ENCODE data around the gene SHC3.

Gene SHC3

DNA sequence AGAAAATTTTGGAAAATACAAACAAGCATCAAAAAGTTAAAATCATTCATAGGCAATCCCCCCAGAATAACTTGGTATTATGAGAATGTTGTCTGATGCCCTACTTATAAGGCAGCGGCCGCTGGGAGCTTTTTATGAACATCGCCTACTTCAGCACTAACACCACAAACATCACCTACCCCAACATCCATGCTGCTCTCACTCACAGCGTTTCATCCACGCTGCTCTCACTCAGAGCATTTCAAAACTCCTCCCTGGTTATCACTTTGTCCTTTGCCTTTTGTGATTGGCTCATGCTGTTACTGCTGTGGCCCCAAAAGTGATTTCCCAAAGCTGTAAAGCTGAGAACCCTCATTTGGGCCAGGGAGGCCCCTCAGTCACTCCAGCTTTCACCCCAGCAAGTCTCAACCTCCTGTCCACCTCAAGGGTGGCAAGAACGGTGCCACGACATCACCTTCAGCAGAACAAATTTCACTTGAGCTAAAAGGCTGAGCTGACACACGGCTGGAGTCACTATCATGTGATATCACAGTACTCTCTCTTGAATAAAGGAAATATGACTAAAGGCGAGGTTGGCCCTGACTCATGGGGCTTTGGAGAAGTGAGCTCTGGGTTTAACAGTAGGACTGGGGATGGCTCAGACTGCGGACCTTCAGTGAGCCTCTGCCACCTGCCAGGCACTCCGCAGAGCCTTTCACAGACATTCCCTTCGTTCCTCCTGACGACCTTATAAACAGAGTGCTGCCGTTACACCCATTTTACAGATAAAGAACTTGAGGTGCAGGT lies 25.2 kb downstream of the SHC3 start:
- no peak for DNase-seq

DNA sequence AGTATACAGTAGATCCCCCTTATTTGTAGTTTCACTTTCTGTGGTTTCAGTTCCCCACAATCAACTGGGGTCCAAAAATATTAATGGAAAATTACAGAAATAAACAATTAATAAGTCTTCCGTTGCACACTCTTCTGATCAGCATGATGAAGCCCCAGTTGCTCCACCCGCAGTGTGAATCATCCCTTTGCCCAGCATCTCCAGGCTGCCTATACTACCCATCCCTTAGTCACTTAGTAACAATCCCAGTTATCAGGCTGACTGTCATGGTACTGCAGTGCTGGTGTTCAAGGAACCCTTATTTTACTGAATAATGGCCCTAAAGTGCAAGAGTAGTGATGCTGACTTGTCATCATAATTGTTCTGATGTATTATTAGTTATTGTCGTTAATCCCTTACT lies 28.9 kb downstream of the SHC3 start:
- no peak for DNase-seq

DNA sequence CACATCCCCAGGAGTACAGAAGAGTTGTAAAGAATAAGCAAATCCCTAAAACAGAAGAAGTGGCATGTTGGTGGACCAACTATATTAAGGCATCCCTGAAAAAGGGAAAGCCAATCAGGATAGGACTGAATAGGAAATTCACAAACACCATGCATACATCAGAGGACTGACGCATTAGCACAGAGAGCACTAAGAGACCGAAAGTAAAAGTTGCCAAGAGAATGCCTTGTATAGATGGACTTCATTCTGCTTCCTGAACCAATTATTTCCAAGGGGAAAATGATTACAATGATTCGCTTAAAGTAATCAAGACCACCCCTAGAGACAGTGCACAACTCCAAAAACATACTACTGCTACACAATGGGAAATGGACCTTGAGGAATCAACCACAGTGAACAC lies 33.5 kb downstream of the SHC3 start:
- no peak for DNase-seq

DNA sequence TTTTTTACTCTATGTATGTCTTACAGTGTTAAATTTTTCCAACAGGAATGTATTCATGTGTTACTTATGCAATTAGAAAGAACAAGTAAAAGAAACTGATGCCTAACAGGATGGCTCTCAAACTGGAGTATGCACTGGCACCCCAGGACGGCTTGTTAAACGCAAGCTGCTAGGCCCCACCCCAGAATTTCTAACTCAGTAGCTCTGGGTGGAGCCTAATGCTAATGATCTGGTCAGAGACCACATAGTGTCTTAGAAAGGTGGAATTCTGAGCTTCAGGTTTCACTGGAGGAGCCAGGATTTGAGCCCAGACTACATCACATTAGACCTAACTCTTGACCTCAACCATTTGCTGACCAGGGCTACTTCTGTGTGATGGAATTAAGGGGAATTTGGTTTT lies 34.4 kb downstream of the SHC3 start:
- no peak for DNase-seq

DNA sequence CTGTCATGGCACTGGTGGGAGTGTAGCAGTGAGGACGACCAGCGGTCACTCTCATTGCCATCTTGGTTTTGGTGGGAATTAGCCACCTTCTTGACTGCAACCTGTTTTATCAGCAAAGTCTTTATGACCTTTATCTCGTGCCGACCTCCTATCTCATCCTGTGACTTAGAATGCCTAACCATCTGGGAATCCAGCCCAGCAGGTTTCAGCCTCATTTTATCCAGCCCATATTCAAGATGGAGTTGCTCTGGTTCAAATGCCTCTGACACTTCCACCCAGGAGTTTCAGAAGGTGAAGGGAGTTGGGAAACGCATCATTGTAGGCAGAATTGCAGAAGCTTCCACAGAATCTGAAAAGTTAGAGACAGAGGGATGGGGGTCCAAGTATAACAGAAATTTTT lies 35.4 kb downstream of the SHC3 start:
- no peak for DNase-seq

DNA sequence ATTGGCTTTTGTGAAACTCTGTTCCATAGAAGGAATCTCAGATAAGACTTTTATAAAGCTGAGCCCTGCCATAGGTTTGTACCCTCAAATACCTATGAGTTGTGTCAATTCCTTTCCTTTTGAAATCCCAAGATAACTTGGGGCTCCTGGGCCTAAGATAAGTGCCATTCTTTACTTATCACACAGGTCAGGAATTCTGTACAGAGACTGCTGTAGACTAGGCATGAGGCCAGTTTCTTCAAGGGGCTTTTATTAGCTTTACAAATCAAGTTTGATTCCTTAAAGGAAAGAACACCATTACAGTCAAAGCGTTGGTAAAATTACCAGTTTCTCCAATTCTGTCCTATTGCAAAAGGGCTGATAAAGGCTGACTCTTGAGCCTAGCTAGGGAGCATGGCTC lies 39.2 kb downstream of the SHC3 start:
- no peak for DNase-seq

DNA sequence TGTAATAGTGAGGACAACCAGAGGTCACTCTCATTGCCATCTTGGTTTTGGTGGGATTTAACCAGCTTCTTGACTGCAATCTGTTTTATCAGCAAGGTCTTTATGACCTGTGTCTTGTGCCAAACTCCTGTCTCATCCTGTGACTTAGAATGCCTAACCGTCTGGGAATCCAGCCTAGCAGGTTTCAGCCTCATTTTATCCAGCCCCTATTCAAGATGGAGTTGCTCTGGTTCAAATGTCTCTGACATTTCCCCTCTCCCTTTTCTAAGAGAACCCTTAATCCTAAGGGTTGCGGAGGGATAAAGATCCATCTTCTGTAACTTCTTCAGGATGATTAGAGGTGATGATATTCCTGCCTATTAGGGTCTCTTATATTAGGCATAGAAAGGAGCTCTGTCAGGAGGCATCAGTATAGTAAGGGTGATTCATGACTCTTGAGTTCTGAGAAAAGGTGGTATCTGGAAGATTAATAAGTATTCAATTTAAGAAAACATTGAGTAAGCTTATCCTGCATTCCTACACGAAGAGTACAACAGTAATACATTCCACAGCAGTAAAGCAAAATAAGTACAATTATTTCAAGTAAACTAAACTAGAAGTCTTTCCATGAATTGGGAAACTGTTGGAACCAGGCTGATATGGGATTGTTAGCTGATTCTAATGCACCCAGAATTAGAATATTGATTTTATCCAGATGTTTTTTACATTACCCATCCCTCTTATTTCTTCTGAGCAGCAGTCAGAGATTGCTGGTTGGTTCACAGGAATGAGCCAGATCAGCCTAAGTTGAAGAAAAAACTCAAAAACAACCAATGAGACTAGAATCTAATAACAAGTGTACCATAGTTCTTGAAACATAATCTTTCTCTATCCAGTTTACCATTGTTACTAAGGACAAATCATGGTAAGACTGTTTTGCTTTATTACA lies 39.9 kb downstream of the SHC3 start:
- DNase-seq: no peak

DNA sequence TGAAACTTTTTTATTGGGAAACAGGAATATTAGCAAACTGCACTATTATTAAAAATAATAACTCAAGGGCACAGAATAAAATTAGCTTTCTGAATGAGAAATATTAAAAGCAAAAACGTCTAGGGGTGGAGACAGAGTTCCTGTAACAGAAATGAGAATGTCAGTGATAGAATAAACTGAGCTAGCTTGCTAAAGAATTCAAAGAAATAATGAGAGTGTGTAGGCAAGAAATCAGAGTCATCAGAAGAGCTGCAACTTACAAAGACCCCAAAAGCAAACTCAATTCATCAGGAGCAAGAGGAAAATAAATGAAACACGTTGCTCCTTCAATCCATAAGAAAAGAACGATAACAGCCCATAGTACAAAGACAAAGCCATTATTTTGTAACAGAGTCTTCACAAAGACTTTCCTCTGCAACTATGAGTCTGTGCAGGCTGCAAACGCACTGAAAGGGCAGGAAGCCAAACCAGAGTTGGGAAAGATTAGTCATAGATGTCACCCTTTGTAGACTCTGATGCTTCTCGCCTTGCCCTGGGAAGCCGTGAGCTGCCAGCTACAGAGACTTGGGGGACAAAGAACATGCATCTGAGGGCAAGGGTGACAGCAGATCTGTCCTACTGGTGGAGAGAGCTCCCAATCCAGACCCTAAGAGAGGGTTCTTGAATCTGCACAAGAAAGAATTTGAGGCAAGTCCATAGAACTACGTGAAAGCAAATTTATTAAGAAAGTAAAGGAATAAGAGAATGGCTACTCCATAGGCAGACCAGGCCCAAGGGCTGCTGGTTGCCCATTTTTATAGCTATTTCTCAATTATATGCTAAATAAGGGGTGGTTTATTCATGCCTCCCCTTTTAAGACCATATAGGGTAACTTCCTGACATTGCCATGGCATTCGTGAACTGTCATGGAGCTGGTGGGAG lies 40.8 kb downstream of the SHC3 start:
- DNase-seq: no peak

DNA sequence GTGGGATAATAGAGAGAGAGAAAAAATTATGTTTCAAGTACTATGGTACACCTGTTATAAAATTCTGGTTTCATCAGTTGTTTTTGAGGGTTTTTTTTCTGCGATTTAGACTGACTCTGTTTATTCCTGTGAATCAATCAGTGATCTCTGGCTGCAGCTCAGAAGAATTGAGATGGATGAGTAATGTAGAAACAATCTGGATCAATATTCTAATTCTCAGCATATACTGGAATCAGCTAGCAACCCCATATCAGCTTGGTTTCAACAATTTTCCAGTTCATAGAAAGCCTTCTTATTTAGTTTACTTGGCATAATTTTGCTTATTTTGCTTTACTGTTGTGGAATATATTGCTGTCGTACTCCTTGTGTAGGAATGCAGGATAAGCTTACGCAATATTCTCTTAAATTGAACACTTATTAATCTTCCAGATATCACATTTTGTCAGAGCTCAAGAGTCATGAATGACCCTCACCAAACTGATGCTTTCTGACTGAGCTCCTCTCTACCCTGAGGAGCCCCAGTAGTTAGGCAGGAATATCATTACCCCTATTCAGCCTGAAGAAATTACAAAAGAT lies 42.9 kb downstream of the SHC3 start:
- DNase-seq: no peak

DNA sequence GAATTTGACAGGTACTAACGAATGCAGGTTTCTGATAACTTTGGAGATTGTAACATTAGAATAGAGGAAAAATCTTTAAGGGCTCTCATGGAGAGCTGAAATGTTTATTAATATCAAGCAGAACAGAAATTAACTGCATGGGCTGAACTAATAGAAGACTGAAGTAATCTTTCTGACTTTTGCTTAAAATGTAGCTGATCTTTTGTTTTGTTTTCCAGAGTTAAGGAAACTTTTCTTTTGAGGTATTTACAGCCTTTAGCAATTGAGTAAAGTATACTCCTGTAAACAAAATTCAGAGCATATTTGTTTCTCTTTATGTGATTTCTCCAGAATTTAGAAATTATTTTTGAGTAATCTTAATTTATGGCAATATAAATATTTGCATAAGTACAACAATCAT lies 43.9 kb downstream of the SHC3 start:
- DNase-seq: no peak

DNA sequence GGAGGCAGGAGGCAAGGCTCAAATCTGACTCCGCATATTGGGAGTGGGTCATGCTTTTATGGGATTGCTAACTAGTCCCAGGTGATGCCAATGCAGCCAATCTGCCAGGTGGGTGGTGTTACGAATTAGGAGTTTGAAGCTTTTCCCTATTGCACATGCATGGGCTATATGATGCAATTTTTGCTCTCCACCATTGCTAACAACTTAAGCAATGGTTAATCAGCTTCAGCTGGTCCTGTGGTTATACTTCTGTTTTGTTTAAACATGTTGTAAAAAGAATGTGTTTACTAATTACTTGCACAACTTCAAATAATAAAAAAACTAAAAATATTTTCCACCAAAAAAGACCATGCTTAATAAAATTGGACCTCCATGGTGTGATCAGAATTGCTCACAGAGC lies 55.7 kb downstream of the SHC3 start:
- no peak for DNase-seq

DNA sequence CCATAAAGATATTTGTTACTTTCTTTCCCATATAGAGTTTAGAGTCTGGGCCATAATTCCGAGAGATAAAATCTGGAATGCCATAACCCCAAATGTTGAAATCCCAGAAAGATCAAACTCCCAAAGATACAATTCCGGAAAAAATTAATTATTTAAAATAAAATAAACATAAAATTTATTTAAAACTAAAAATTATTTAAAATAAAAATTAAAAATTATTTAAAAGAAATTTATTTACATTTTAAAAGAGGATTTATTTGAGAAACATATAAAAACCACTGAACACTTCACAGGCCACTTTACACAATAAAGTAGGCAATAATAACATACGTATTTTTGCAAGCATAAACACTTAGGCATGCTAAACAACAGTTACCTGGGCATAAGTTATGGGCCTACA lies 57.9 kb downstream of the SHC3 start:
- DNase-seq: no peak

DNA sequence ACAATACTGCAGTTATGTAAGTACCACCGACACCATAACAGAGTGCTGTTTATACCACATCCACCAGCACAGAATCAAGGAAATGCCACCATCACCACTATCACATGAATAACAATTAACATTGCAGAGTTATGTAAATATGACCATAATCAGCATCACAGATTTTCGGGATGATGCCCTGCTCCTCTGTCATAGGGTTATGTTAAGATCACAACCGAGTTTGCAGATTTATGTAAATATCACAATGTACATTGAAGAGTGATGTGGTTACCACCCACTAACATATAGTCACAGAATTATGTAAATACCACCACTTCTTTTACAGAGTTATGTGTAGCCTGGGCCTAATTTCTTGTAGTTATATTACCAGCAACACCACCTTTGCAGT lies 61.8 kb downstream of the SHC3 start:
- no peak for DNase-seq

DNA sequence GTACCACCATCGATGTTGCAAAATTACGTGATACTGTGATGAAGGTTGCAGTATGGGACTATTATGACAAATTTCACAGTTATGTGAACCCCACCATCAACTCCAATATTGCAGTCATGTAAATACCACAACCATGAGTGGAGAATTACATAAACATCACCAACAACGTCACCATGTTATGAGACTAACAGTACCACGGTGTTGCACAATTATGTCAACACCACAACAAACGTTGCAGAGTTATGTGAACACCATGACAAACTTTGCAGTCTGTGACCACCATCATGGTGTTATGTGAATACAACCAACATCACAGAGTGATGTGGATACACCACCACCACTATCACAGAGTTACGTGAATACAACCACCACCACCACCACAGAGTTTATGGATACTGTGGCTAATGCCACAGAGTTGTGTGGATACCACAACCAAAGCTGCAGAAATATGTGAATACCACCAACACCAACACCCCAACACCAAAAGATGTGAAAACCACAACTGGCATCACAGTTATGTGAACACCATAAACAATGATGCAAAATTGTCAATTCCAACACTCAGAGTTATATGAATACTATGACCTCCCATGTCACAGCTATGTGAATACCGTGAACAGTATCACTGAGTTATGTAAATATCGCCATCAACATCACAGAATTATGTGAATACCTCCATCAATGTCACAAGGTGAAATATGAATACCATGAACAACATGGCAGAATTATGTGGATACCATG lies 62.4 kb downstream of the SHC3 start:
- no peak for DNase-seq

DNA sequence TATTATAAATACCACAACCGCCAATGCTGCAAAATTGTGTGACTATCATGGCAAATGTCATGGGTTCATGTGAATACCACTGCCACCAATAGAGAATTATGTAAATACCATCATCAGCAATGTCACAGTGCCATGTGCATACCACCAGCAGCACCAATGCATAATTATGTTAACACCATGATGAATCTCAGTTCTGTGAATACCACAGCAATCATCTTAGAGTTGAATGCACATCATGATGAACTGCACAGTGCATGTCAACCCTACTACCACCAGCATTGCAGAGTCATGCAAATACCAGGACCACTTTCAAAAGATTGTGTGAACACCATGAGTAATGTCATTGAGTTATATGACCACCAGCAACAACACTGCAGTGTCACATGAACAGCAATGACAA lies 63.2 kb downstream of the SHC3 start:
- DNase-seq: no peak

DNA sequence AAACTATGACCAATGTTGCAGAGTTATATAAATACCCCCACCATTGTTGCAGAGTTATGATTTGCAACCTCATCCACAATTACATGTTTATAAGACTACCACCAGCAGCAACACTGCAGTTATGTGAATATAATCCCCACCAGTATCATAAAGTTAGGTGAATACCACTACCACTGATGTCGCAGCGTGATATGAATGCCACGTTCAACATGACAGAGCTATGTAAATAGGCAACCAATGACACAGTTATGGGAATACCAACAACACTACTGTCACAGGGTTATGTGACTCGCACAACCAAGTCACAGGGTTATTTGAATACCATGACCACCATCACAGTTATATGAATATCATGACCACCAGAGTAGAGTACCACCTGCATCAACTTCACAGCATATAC lies 63.9 kb downstream of the SHC3 start:
- DNase-seq: no peak

DNA sequence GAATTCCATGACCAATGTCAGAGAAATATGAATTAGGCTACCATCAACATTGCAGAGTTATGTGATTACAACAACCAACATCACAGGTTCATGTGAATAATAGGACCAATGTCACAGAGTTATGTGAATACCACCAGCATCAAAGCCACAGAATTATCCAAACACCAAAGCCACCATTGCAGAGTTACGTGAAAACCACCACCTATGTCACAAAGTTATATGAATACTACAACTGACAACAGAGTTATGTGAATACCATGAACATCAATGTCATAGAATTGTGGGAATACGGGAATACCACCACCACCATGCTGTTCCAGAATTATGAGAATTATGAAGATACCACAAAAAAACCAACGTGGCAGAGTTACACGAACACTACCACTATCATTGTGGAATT lies 64.8 kb downstream of the SHC3 start:
- no peak for DNase-seq

DNA sequence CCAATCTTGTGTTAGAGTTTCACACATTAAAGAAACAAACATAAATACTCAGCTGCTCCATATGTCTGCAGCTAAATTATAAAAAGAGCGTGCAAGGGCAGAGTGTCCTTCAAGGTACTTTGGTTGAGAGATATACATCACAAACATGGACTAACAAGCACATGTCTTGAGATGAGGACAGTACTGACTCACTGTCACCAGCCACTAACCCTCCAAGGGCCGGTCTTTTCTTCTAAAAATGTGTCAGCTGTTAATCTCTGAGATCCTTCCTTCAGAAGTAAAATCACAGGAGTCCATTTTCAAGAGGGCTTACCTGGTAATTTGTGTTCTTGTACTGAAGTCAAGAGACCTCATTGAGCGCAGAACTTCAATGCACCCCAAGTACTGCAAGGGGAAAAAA lies 66.4 kb downstream of the SHC3 start:
- DNase-seq: no peak

DNA sequence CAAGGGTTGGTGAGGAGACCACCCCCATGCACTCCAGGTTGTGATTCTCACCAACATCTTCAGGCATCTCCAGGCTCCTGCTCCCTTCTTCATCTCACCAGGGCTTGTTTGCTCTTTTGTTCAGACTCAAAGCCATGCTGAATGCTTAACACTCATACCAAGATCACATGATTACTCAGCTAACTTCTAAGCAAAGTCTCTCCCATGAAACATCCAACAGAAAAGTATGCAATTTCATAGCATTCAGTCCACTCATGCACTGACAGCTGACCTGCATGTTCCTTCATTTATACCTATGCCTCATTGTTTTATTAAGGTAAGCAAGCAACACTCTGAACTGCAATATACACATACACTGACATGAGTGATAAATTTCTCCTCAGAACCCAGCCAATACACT lies 69.0 kb downstream of the SHC3 start:
- no peak for DNase-seq

DNA sequence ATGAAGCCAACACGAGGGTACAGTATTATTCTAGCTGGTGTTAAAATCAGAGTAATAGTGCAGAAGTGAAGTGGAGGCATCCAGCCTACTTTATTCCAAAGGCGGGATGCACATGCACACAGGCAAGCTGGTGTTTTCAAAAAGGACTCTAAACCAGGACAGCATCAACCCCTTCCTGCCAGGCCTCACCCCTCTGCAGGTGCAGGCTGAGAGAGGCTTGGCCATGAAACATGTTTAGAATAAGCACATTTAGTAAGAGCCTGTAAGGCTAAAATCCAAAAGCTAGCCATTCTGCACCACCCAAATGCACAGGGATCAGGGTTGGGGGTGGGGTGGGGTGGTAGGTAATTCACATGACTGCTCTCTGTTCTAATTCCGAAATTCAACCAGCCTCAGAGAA lies 71.2 kb downstream of the SHC3 start:
- no peak for DNase-seq

DNA sequence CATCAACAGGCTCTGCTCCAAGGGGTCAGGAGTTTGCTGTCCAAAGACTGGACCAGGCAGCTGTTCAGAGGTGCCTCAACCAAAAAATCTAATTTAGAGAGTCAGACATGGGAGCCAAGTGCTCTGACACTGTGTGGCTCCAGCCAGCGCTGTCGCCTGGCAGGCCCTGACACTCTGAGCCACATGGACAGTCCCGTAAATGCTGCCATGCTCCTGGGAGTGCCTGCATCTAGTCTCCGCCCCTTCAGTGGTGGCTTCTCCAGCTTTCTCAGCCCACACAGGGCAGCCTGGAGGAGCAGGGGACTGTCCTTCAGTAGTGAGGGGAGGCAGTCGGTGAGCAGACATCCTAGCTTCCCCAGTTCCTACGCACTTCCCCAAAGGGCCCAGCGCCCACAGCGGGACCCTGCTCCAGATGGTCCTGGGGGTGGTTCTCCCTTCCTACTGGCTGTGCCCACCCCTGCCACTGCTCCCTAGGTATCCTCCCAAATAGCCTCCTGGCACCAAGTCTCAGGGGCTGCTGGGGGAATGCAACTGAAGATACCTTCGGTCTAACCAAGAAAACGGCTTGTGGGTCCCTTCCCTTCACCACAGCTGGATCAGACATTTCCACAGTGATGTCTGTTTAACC lies 72.3 kb downstream of the SHC3 start:
- no peak for DNase-seq

DNA sequence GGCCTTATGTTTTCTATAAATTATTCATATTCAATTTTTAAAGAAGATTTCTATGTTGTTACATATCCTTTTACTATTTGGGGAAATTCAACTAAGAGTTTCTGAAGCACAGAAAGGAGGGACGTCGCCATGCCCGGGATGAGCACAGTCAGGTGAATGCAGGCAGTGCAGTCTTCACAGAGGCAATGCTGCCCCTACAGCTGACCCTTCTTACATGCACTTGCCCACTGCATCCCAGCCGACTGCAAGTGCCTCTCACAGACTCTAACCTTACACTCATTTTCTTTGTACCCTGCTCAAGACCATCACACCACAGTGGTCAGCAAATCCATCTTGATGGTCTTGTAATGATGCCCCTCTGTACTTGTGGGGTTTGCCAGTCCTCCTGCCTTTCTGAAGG lies 73.8 kb downstream of the SHC3 start:
- DNase-seq: no peak
